ENCODE measurements around the gene ABCC1.

ABCC1 gene

GRCh38 chr16:15949210-15950160, at the start of gene ABCC1:
Gene ABCC1, plus strand, starts transcription at chr16:15949616. Its CDS starts 136 bp downstream, at chr16:15949752.
- Histone ChIP-seq H4K20me1 (ENCODE audit: insufficient read depth, low read length, poor library complexity, severe bottlenecking) (peaks cover 23% of the 10 kb centered on the region), H3K27me3 (ENCODE audit: insufficient read depth, low read length, poor library complexity, severe bottlenecking) (no peaks in the 10 kb centered on the region), H3K4me1 (ENCODE audit: insufficient read depth, low read length, poor library complexity, severe bottlenecking) (peaks cover 23% of the 10 kb centered on the region), H3K4me3 (ENCODE audit: low read length, poor library complexity, severe bottlenecking) (peak within 1 kb of the TSS; percentile 95), H3K9ac (ENCODE audit: low read depth, low read length, poor library complexity, severe bottlenecking) (peak within 1 kb of the TSS; percentile 96), H3K36me3 (ENCODE audit: insufficient read depth, low read length) (no peaks in the 10 kb centered on the region), H2AFZ (ENCODE audit: low read length) (peak within 1 kb of the TSS; percentile 90), H3K4me2 (ENCODE audit: low read depth, low read length, poor library complexity, severe bottlenecking) (peak within 1 kb of the TSS; percentile 93), H3K79me2 (ENCODE audit: insufficient read depth, low read length) (peaks cover 56% of the 10 kb centered on the region), H3F3A (ENCODE audit: low read depth) (no peaks in the 10 kb centered on the region), H3K9me3 (ENCODE audit: insufficient read depth, low read depth, low read length) (no peaks in the 10 kb centered on the region), H3K9me2 (replicated peaks; ENCODE audit: low read depth, low read length) (no peaks in the 10 kb centered on the region)
- TF ChIP-seq EZH2phosphoT487 (IDR thresholded peaks at IDR 0.05; ENCODE audit: borderline replicate concordance) (no peak), CTCF (conservative IDR thresholded peaks at IDR 0.05; ENCODE audit: low read length) (peak; percentile 19; the same call in 1 of the 2 replicates)

- H3K4me1 ChIP-seq (ENCODE audit: insufficient read depth, low read length, poor library complexity, severe bottlenecking), result peaks cover 5% of the 10 kb centered on the region
- H3F3A ChIP-seq (ENCODE audit: low read depth), result no peaks in the 10 kb centered on the region
- H3K4me3 ChIP-seq (ENCODE audit: low read length, poor library complexity, severe bottlenecking), result no peak overlapping the region
- H3K9me3 ChIP-seq (ENCODE audit: insufficient read depth, low read depth, low read length), result no peaks in the 10 kb centered on the region
- no peak overlapping the region for H3K4me2 ChIP-seq (ENCODE audit: low read depth, low read length, poor library complexity, severe bottlenecking)
- TF ChIP-seq EZH2phosphoT487 (IDR thresholded peaks at IDR 0.05; ENCODE audit: borderline replicate concordance), result no peak
- no peak for TF ChIP-seq CTCF (conservative IDR thresholded peaks at IDR 0.05; ENCODE audit: low read length)
- H4K20me1 ChIP-seq (ENCODE audit: insufficient read depth, low read length, poor library complexity, severe bottlenecking), result no peaks in the 10 kb centered on the region
- H2AFZ ChIP-seq (ENCODE audit: low read length), result no peak overlapping the region
- no peaks in the 10 kb centered on the region for H3K36me3 ChIP-seq (ENCODE audit: insufficient read depth, low read length)
- no peaks in the 10 kb centered on the region for H3K79me2 ChIP-seq (ENCODE audit: insufficient read depth, low read length)
- H3K9ac ChIP-seq (ENCODE audit: low read depth, low read length, poor library complexity, severe bottlenecking), result no peak overlapping the region
- no peaks in the 10 kb centered on the region for H3K9me2 ChIP-seq (replicated peaks; ENCODE audit: low read depth, low read length)
- no peaks in the 10 kb centered on the region for H3K27me3 ChIP-seq (ENCODE audit: insufficient read depth, low read length, poor library complexity, severe bottlenecking)
Measured at GRCh38 chr16:15900357-15900756, 49.1 kb upstream of the ABCC1 start.

GRCh38 chr16:15900901-15901500, 48.4 kb upstream of the ABCC1 start:
- H4K20me1 ChIP-seq (ENCODE audit: insufficient read depth, low read length, poor library complexity, severe bottlenecking), result no peaks in the 10 kb centered on the region
- peaks cover 5% of the 10 kb centered on the region for H3K4me1 ChIP-seq (ENCODE audit: insufficient read depth, low read length, poor library complexity, severe bottlenecking)
- no peaks in the 10 kb centered on the region for H3F3A ChIP-seq (ENCODE audit: low read depth)
- H3K9me3 ChIP-seq (ENCODE audit: insufficient read depth, low read depth, low read length), result no peaks in the 10 kb centered on the region
- TF ChIP-seq EZH2phosphoT487 (IDR thresholded peaks at IDR 0.05; ENCODE audit: borderline replicate concordance) (no peak), CTCF (conservative IDR thresholded peaks at IDR 0.05; ENCODE audit: low read length) (no peak)
- H3K9me2 ChIP-seq (replicated peaks; ENCODE audit: low read depth, low read length), result no peaks in the 10 kb centered on the region
- H3K36me3 ChIP-seq (ENCODE audit: insufficient read depth, low read length), result no peaks in the 10 kb centered on the region
- H3K4me3 ChIP-seq (ENCODE audit: low read length, poor library complexity, severe bottlenecking), result no peak overlapping the region
- H3K27me3 ChIP-seq (ENCODE audit: insufficient read depth, low read length, poor library complexity, severe bottlenecking), result no peaks in the 10 kb centered on the region
- H3K79me2 ChIP-seq (ENCODE audit: insufficient read depth, low read length), result no peaks in the 10 kb centered on the region
- no peak overlapping the region for H3K4me2 ChIP-seq (ENCODE audit: low read depth, low read length, poor library complexity, severe bottlenecking)
- H2AFZ ChIP-seq (ENCODE audit: low read length), result no peak overlapping the region
- no peak overlapping the region for H3K9ac ChIP-seq (ENCODE audit: low read depth, low read length, poor library complexity, severe bottlenecking)

All from Loucy (cell line).